VCaP (cell line): ENCODE results near the gene BCL2.
"Not testable (repeated sequence)": the region's sequence is repeated elsewhere in the genome, so short reads cannot be mapped to it uniquely, and the experiment has no call there.

Experiments
- H3K27ac ChIP-seq: fragments of 450-650 bp; 2 replicates; pipeline ENCODE4 v1.5.1; 2017
- CTCF ChIP-seq: fragments of 450-650 bp; conservative IDR thresholded peaks from 2 replicates; pipeline ENCODE4 v1.5.1; 2017; ENCODE audit warnings: mild to moderate bottlenecking, moderate library complexity

Gene BCL2

GRCh38 chr18:63319383-63320122, at the start of gene BCL2:
Gene BCL2 (minus strand): TSS chr18:63319769.
- peak within 1 kb of the TSS; percentile 89 for H3K27ac ChIP-seq

DNA sequence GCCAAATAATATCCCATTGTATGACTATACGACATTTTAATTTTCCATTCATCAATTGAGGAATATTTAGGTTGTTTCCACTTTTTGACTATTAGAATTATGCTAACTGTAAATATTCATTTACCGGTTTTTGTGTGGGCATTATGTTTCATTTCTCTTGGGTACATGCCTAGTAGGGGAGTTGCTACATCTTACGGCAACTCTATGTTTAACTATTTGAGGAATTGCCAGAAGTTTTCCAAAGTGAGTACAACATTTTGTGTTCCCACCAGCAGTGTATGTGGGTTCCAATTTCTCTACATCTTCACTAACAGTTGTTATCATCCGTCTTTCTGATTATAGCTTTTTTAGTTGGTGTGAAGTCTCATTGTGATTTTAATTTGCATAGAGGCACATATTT, 49.0 kb upstream of the BCL2 start:
- no peak for TF ChIP-seq CTCF
- H3K27ac ChIP-seq, result 0 out of 2 replicates have a peak overlapping the region, but pooled peaks have one; percentile 89

More at GRCh38 chr18:63319383-63320122, at the start of gene BCL2:
- no peak for TF ChIP-seq CTCF

DNA sequence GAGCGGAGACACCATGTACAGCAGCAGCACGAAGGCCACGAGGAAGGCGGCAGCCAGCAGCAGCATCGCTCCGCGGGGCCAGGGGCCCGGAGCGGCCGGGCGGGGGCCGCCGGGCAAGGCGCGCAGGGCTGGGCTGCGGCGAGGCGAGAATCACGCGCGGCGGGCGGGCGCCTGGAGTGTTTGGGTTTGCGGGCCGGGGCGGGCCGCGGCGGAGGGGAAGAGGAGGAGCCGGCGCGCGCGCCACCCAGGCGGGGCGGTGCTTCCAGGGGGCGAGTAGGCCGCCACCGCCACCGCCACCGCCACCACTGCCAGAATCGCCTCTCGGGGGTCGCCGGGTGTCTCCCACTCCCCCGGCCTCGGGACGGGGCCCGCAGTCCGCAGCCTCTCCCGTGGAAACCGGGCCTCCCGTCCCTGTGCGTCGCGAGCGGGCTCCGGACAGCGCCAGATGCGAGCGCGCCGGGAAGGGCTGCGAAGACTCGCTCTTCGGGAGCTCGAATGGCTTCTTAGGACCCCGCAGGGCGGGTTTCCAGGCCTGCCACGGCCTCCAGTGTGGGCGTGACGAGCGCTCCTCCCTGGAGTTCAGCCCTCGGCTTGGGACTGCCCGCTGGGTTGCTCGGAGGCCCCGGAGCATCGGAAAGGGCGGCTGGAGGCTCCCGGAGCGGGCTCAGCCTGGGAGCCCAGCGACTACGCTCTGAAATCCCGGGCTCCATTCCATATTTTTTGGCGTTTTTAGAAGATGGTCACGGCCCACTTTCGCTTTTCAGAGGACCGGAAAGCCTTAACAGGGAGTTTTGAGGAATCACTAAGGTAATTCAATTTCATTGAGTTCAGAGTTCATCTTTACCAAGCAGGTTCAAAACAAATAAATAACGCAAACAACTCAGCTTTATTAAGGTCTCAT, 47.7 kb upstream of the BCL2 start, which contains the start of gene KDSR:
TSS of gene KDSR (minus strand) at position 154 of the 901 bp plus-strand sequence. CDS start at position 66, 88 bp downstream.
- TF ChIP-seq CTCF, result no peak
- peak within 1 kb of the TSS; percentile 89 for H3K27ac ChIP-seq

DNA sequence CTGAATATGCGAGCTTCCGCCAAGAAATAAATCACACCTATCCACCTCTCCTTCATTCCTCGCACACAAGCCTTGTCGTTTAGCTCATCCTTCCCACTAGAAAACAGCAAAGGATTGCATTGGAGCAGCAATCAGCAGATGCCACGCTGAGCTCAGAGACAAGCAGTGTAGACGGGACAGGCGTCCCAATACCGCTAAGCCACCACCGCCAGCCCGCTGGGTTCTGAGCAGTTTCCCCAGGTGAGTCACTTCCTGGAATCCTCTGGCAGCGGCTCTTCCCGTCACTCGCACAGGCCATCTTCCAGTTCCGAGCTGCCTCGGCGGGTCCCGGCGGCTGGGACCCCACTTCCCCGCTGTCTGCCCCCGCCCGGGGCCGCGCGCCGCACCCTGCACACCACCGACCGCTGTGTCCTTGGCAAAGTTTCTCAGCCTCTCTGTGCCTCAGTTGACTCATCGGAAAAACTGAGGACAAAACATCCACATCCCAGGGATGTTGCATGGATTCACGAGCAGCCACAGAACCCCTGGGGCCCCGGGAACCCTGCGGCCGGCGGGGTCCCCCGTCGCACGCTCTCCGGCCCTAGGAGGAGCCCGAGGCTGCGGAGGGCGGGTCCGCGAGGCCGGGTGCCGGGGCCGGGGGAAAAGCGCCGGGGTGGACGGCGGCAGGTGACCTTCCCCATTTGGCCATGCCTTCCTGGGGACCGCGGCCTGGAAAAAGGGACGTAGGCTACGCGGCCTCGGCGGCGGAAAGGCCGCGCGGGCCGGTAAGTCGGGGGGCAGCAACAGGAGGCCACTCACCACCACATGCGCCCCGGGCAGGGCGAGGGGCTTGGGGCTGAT, 46.9 kb upstream of the BCL2 start:
- H3K27ac ChIP-seq, result peak overlapping the region; percentile 89
- TF ChIP-seq CTCF, result no peak

GRCh38 chr18:63365876-63366212, 46.3 kb upstream of the BCL2 start:
- H3K27ac ChIP-seq, result peak overlapping the region; percentile 89

GRCh38 chr18:63363951-63364350, 44.4 kb upstream of the BCL2 start:
- TF ChIP-seq CTCF, result no peak
- no peak overlapping the region for H3K27ac ChIP-seq

More at GRCh38 chr18:63365876-63366212, 46.3 kb upstream of the BCL2 start:
- no peak for TF ChIP-seq CTCF

GRCh38 chr18:63363420-63363819, 43.9 kb upstream of the BCL2 start:
- H3K27ac ChIP-seq, result not testable (repeated sequence)
